Measurements from ENCODE around the gene AQR.
"Not testable (repeated sequence)": the region's sequence is repeated elsewhere in the genome, so short reads cannot be mapped to it uniquely, and the experiment has no call there.

Gene AQR

DNA sequence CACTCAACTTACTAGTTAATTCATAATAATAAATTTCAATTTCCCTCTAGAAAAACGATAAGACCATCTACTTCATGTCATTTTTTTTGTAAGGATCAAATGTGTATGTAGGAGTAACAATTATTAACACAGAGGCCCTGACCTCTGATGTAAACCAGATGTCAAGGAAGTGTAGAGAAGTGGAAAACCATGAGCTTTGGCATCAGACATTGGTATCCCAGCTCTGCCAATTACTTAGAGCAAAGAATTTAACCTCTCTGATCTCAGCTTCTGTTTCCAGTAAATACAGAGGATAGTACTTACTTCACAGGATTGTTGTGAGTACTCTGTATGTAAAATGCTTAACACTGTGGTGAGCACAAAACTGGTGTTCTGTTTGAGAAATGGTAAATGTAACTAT, 17.5 kb downstream of the AQR start:
- DNase-seq = no peak

DNA sequence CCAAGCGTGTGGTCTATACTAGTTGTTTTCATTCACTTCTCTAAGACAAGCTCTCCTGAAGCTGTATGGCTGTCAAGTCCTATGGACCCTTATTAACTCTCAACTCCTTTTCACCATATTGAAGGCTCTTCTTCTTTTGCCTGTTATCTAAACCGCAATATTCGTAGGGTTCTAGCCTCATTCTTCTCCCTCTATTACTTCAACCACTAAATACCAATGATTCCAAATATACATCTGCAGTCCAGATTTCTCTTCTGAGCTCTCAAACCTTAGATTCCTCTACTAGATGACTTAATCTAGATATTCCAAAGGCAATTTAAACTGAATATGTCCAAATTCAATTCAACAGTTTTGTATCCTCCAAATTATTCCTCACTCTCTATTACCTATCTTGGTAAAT, 24.6 kb downstream of the AQR start:
- no peak for DNase-seq

DNA sequence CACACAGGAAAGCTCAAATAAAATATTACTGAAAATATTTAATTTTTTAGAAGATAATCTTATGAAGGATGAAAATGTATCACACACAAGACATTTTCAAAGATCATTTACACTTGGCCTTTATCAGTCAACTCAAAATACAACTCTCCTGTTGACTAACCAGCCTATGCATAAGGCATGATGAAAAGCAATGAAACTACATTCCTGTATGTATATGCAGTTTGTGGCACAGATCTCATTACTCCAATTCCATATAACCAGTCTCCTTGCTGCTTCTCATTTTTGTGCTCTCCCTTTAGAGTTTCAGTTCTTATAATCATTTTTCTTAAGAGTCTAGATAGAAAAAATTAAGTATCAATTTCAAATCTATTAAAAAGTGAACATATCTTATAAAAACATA, 25.8 kb downstream of the AQR start:
- no peak for DNase-seq

DNA sequence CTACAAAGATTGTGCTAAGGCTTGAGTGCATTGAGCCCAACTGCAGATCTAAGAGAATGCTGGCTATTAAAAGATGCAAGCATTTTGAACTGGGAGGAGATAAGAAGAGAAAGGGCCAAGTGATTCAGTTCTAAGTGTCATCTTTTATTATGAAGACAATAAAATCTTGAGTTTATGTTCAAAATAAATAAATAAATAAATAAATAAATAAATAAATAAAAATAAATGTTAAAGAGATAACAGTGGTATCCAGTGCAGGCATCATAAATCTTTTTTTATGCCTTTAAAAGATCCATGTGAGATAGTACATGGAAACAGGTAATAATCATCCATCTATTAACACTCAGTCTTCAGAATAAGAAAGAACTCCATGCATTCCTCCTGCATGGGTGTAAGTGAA, 26.3 kb downstream of the AQR start:
- DNase-seq = not testable (repeated sequence)

DNA sequence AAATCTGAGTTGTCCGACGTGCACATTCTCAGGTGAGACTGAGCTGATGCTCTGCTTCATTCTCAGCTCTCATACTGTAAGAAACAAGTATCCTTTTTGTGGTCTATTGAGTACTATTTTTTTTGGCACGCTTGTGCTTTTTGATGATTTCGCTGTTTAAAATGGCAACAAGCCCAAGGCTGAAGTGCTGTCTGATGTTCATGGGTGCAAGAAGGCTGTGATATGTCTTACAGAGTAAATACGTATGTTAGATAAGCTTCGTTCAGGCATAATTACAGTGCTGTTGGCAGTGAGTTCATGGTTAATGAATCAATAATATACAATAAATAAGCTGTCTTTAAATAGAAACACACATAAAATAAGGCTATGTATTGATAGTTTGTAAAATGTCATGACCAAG, 27.2 kb downstream of the AQR start:
- DNase-seq = no peak

DNA sequence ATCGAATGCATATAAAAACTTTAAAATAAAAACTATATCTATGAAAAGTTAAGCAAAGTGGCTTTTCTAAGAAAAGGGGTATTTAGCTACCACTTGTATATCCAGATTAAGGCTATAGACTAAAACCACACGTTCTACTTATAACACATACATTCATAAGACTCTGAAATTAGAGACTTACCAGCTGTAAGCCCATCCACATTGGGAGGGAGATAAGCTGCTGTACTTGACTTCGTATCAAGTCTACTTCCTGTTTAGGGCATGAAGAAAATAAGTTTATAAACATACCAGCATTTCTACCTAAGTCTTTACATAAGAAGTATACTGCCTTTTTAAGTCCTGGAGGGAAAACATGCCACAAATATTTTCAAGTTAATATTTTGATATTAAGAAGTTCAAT, 27.7 kb downstream of the AQR start:
- no peak for DNase-seq

DNA sequence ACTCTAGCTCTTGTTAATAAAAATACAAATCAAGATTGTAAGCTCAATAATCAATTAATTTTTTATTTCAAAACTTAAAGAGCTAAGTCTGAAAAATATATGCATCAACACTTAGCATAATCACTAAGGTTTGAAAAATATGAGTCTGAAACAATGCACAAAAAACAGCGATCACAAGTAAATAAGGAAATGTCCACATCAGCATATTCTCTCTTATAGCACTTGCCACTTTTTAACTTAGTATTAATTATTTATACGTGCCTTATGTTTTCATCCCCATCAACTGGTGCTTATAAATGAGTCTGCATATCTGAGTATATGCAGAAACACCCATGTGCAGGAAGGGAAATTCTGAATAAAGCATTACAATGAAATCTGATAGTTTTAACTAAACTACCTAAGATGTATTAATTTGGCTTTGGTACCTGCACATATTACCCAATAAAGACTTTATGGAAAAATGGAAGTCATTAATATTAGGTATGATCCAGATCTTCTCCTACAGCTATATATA, 28.3 kb downstream of the AQR start:
- no peak for DNase-seq

DNA sequence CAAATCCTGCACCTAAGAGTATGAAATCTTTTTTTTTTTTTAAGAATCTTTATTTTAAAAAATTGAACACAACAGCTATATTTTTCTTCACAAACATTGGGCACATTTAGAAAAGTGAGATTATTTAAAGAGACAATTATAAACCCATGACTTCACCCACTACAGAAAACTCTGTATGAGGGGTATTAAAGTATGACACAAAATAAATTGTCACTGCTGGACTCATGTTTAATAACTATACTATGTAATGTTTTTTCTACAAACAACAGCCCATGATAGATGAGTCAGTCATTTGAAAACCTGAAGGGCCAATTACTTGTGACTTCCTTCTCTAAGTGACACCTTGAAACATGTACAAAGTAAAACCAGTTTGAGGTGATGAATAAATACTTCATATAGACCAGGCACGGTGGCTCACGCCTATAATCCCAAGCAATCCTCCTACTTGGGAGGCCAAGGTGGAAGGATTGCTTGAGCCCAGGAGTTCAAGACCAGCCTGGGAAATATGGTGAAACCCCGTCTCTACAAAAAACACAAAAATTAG, 36.0 kb downstream of the AQR start:
- DNase-seq = no peak

DNA sequence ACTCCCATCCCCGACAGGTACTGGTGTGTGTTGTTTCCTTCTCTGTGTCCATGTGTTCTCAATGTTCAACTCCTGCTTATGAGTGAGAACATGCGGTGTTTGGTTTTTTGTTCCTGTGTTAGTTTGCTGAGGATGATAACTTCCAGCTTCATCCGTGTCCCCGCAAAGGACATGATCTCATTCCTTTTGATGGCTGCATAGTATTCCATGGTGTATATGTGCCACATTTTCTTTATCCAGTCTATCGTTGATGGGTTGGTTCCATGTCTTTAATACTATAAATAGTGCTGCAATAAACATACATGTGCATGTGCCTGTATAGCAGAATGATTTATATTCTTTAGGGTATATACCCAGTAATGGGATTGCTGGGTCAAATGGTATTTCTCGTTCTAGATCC, 41.2 kb downstream of the AQR start:
- not testable (repeated sequence) for DNase-seq

DNA sequence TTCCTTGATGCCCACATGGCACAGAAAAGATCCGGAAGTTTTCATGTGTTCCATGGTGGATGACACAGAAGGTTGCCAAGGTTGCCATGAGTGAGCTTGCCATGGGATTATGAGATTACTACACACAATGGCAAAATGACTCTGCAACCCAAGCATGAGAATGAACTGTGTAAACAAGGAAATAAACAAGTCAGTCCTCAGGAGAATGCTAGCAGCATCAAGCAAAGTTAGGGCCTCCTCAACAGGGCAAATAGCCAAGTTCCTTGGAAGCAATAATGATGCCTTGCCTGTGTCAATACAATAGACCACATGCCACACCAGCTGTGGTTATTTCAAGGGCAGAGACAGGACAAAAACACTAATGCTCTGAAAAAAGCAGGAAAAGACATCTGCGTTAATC, 41.8 kb downstream of the AQR start:
- peak; percentile 25 for DNase-seq

DNA sequence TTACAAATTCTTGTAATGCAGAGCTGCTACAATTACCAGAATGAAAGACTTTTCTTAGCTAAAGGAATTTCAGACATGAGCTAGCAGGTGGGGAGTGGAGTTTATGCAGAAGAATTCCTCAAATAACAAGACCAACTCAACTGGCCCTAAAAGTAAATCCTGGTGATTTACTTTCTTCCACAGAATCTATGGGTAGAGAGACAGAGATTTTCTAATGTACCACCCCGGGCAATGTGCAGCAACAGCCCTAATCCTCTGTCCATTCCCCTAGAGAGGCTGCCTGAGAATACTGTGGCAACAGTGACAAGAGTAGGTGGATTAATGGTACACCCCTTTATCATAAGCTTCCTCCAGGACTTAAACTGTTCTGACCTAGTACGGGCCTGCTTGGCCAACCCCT, 55.2 kb downstream of the AQR start:
- no peak for DNase-seq

DNA sequence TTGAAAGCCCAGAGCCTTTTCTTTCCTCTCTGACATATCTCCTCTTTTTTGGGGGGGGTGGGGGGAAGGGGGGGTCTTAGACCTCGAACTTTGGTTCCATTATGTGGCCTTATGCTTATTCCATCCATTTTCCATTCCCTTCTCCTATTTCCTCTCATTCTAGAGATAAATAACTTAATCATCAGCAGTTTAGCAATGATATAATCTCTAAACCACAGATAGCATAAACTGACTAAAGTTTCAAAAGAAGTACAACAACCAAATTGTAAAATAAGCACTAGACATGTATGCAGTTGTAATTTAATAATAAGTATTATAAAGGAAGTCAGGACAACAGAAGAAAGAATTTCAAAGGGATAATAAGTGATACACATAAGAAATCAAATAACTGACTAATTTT, 64.5 kb downstream of the AQR start:
- DNase-seq = no peak

DNA sequence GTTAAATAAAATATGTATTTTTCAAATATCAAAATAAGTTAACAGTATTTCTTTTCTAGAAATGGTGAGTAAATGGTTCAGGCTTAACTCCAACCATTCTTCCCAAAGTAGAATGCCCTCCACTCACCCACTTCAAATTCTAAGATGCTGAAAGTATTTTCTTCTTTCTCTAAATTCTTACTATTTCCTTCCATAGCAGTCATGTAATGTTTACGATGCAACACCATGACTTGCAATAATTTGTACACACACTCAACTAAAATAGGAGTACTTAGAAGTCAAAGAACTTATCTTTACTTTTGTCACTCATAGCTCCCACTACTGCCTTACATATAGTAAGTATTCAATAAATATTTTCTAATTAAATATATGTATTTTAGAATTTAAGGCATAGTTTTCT, 65.0 kb downstream of the AQR start:
- DNase-seq = no peak

DNA sequence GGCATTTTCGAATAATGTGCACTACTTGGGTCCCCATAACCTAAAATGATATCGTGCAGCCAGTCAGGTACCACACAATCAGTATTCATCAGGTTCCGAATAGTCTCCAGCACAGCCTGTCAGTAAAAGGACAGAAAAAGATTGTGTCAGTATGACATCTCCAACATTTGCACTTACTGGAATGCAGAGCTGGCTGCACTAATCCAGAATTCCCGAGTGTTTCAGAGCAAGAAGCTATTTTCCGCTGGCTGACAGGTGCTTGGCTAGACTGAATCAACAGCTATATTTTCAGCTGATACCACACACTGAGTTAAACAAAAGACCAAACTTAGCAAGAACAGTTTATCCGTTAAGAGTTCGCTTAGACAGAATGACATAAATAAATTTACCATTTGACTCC, 68.8 kb downstream of the AQR start:
- DNase-seq = no peak

DNA sequence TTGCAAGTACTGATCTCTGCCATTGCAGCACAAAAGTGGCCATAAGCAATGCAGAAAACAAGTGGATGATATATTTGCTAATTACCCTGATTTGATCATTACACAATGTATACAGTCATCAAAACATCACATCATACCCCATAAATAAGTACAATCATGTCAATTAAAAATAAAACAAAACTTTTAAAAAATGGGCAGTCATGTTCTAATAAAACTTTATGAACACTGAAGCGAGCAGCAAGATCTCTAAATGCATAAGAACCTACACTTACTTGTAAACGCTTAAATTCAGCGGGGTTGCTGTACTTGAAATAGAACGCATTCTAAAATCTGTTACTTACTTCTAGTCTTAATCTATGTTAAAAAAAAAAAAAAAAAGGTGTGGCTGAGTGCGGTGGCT, 73.4 kb downstream of the AQR start:
- DNase-seq = no peak

DNA sequence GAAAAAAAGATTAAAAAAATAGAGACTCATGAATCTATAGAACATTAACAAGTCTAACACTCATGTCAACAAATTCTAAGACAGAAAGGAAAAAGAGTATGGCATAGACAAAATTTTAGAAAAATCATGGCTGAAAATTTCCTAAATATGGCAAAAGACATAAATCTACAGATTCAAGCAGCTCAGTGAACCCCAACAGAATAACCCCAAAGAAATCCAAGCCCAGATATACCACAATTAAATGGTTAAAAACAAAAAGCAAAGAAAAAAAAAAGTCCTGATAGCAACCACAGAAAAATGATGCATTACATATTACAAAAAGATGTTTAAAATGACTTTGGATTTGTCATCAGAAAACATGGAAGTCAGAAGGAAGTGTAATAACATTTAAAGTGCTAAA, 75.6 kb downstream of the AQR start:
- DNase-seq = no peak

DNA sequence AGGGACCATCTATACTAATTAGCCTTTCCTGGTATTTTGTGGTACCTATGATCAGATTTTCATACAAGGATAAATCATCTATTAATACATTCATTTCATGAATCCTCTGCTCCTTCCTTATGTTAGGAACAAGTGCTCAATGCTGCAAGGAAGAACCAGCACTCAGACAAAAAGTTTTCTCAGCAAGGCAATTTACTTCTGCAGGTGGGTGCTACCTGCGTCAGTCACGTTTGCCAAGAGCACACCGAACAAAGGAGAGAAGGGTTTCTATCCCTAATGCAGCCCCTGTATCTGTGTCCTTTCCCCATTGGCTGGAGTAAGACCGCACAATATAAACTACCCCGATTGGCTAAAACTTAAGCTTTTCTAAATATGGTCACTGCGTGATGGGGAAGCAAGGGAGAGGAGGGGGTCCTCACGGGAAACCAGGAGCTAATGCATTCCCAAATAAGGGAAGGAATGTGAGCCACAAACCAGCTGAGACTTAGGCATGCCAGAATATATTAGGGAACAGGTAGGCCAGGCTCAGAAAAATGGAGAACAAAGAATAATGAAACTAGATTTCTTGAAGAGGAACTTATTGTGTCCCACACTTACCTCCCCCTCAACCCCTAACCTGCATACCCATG, 76.5 kb downstream of the AQR start:
- no peak for DNase-seq

DNA sequence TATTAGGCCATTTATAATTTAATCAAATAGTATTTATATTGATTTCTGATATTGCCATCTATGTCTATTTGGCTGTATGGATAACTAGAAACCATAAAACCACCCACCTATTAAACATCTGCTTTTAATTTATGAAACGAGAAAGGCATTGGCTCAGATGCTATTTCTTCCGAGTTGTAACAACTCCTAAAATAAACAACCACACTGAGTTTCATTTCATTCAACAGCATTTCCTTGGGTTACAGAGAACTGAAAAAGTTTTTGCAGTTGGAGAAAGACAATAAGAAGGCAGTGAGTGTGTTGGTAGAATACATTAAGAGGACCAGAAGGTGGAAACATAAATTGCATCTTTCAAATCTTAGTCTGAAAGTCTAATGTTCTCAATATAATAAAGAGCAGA, 79.1 kb downstream of the AQR start:
- no peak for DNase-seq

DNA sequence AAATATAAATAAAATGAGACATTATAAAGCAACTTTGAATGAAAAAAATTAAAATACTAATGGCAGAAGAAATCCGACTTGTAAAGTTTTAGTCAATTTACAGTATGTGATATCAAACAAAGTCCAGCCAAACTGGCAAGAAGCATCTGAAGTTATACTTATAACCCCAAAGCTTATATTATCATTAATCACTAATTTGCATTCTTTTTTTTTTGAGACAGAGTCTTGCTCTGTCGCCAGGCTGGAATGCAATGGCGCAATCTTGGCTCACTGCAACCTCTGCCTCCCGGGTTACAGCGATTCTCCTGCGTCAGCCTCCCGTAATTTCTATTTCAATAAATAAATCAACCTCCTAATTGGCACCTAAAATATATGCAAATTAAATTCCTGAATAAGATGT, 80.1 kb downstream of the AQR start:
- no peak for DNase-seq

DNA sequence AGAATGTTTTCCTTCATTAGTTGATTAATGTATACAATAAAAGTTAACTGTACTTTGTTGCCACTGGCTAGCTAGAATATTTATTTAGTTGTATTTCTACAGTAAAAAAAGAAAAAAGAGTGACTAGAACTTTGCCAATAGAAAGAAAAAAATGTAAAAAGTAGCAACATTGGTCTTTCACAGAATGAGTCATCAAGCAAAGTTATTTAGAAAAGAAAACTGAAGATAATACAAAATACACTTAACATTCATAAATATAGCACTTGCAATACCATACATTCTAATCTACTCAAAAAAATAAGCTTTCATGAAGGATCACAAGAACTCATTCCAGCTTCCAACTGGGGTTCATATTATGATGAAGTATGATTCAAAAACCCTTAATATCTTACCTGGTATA, 83.4 kb downstream of the AQR start:
- no peak for DNase-seq

DNA sequence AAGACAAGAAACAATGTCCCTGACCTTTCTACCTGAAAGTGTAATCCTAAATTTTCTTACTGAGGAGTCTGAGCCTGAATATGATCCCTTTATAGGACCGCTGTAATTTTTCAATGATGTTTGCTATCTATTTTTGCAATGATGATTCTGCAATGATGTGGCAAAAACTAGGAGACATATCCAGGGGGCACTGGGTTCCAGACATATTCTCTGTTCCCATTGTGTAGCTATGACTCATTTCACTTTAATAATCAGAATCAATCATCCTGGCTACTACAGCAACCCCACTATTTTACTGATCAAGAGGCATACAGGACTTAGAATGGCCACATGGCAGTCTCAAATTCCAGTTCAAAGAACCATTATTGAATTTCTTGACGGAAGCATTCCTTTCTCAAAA, 85.9 kb downstream of the AQR start:
- no peak for DNase-seq

DNA sequence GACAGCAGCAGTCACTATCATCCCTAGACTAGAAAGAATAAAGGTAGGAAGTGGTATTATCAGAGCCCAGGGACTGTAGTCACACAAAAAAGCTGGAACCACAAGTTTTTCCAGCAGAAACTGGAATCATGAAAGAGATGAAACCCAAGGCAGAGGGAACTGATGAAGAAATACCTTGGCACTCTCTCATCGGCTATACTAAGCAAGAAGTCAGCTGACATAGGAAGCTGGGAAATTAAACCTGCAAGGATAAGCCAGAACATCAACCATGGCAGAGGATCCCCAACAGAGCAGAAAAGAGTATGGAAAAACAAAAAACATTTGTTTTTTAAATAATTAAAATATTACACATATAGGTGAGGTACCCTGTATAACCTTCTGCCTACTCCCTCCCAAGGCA, 86.5 kb downstream of the AQR start:
- DNase-seq = no peak

DNA sequence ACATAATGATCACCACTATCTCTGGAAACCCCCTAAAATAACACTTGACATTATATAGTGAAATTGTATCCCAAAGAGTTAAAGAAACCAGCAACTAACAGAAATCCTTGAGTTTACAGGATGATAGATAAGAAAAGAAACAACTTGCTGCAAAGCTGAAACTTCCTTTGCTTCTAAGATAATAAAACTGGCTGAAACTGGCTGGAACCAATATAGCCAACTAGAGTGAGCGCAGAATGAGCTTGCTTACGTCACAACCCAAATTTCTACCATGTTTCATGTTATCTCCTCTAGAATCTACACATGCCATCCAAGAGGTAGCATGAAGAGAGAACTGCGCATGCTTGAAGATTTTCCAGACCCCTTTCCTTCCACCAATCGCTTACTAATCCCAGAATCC, 90.4 kb downstream of the AQR start:
- no peak for DNase-seq

DNA sequence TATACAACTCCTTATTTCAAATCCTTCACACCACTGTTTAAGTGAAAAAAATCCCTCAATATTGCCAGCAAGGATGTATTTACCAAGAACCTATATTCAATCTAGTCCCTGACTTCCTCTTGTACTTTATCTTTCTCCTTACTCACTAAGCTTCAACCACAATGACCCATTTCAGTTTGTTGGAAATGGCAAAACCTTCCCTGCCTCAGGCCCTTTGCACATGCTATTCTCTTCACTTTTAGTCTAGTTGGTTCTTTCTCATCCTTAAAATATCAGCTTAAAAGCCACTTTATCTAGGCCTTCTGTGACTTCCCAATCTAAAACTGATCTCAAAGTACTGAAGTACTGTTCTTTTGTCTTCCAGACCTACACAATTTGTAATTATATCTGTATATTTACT, 92.9 kb downstream of the AQR start:
- no peak for DNase-seq

DNA sequence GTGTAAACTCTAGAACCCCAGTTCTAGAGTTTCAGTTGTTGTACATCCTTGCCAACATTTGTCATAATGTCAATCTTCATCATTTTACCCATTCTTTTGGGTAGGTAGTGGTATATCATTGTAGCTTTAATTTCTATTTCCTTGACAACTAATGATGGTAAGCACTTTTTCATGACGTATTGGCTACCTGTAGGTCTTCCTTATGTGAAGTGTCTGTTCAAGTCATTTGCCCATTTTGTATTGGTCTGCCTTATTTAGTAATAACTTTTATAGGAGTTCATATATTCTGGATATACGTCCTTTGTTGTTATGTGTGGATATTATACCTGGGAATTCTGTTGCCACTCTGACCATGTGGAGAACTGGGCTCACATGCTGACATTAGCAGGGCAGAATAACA, 100.4 kb downstream of the AQR start:
- DNase-seq = no peak

DNA sequence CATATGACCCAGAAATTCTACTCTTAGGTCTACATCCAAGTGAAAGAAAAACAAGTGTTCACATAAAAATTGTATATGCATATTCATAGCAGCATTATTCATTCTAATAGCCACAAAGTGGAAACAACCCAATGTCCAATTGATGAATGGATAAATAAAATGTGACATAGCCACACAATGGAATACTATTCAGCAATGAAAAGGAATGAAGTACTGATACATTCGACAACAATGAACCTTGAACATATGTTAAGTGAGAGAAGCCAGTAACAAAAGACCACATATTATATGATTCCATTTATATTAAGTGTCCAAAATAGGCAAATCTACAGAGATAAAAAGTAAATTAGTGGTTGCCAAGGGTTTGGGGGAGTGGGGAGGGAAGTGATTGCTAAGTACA, 104.0 kb downstream of the AQR start:
- DNase-seq = no peak

Data from NCI-H446 treated with DMSO at 0.1 percent for 48 hours (cell line).